Astrocyte of the spinal cord (primary cell): ENCODE data around the gene AP2S1.
"Not testable (repeated sequence)": the region's sequence is repeated elsewhere in the genome, so short reads cannot be mapped to it uniquely, and the experiment has no call there.

Experiments used
- DNase-seq: peaks from one replicate; pipeline ENCODE4 v3.0.0; 2011; ENCODE audit warnings: low read depth, low spot score
- H3K4me3 ChIP-seq: 2 replicates; pipeline ENCODE4 v1.5.1; 2011; ENCODE audit warnings: low read depth, mild to moderate bottlenecking, low read length, moderate library complexity
- in situ Hi-C: cut with HindIII; loops from 2 replicates; pipeline ENCODE4 v1.10.0; 2017; ENCODE audit warnings: low sequenced_read_pairs
- TF ChIP-seq, protein P1 (sequence below): IDR thresholded peaks from 2 replicates; pipeline ENCODE4 v1.5.1; 2012; ENCODE audit warnings: low read depth, mild to moderate bottlenecking, low read length, inconsistent platforms

AP2S1 gene

DNA sequence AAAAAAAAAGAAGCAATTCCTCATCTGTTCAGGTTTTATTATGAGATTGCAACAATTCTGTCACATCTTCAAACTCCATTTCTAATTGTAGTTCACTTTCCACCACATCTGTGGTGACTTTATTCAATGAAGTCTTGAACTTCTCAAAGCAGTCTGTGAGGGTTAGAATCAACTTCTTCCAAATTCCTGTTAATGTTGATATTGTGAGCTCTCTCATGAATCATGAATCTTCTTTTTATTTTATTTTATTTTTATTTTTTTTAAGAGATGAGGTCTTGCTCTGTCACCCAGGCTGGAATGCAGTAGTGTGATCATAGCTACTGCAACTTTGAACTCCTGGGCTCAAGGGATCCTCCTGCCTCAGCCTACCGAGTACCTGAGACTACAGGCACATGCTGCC is 29.8 kb upstream of the AP2S1 start:
- in situ Hi-C loops = no loop called here
- DNase-seq = no peak
- TF ChIP-seq, protein P1, sequence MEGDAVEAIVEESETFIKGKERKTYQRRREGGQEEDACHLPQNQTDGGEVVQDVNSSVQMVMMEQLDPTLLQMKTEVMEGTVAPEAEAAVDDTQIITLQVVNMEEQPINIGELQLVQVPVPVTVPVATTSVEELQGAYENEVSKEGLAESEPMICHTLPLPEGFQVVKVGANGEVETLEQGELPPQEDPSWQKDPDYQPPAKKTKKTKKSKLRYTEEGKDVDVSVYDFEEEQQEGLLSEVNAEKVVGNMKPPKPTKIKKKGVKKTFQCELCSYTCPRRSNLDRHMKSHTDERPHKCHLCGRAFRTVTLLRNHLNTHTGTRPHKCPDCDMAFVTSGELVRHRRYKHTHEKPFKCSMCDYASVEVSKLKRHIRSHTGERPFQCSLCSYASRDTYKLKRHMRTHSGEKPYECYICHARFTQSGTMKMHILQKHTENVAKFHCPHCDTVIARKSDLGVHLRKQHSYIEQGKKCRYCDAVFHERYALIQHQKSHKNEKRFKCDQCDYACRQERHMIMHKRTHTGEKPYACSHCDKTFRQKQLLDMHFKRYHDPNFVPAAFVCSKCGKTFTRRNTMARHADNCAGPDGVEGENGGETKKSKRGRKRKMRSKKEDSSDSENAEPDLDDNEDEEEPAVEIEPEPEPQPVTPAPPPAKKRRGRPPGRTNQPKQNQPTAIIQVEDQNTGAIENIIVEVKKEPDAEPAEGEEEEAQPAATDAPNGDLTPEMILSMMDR = no peak
- H3K4me3 ChIP-seq = no peak overlapping the region

DNA sequence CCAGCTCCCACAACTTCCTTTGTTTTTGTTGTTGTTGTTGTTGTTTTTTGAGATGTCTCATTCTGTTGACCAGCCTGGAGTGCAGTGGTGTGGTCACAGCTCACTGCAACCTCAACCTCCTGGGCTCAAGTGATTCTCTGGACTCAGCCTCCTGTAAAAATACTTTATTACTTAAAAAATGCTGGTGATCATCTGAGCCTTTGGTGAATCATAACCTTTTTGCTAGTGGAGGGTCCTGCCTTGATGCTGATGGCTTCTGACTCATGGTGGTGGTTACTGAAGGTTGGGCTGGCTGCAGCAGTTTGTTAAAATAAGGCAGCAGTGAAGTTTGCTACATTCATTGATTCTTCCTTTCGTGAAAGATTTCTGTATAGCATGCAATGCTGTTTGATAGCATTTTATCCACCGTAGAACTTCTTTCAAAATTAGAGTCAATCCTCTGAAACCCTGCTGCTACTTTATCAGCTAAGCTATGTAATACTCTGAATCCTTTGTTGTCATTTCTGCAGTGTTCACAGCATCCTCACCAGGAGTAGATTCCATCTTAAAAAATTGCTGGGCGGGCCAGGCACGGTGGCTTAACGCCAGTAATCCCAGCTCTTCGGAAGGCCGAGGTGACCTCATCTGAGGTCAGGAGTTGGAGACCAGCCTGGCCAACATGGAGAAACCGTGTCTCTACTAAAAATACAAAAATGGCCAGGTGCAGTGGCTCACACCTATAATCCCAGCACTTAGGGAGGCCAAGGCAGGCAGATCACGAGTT is 28.1 kb upstream of the AP2S1 start:
- H3K4me3 ChIP-seq = no peak overlapping the region
- TF ChIP-seq, protein P1 = no peak
- peak; percentile 93 for DNase-seq
- in situ Hi-C loops = no loop called here

DNA sequence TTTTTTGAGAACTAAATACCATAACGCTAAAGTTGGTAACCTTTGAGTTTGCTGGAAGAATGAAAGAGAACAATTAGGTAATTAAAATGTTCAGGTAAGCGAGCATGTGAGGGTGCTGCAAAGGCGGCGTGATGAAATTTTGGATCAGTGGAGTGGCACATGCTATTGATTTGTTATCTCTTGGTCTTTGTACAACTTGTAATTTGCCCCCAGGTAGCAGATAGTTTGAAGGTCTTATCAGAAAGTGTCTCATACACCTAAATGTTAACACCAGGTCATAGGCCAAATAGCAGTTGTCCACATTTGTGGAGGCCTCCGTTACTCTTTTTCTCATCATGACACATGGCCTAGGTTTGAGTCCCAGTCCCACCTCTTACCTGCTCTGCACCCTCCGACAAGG is 25.0 kb upstream of the AP2S1 start:
- in situ Hi-C loops = no loop called here
- H3K4me3 ChIP-seq = no peak overlapping the region
- TF ChIP-seq, protein P1 = no peak
- DNase-seq = no peak

DNA sequence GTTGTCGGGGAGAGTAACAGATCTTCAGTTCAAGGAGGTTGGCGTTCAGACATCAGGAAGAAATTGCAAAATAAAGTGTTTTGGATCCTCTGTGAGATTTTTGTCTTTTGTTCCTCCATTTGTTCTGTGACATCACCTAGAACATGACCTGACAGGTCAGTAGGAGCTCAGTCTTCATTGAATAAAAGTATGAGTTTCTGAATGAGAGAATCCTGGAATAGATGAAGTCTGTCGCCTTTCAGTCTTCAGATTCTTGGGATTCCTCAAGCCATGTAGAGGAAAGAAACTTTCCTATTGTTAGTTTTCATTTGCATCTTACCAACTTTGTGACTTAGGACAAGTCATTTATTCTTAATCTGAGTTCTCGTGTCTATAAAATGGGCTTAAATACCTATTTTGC is 24.6 kb upstream of the AP2S1 start:
- in situ Hi-C loops = no loop called here
- TF ChIP-seq, protein P1 = no peak
- no peak overlapping the region for H3K4me3 ChIP-seq
- DNase-seq = no peak

DNA sequence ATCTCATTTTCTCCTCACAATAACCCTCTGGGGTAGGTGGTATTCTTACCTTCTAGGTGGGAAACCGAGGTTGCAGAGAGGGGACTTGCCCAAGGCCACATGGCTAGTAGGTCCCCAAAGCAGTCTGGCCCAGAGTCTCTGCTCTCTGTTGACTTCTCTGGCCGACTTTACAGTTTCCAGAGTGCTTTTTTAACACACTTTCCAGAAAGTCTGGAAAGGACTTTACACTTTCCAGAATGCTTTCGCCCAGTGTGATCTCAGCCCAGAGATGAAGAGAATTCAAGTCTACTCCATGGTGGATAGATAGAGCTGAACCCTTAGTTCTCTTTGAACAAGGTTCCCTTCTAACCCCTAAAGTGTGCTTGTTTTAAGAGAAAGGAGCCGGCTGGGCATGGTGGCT is 22.3 kb upstream of the AP2S1 start:
- in situ Hi-C loops = no loop called here
- TF ChIP-seq, protein P1 = no peak
- DNase-seq = no peak
- no peak overlapping the region for H3K4me3 ChIP-seq

DNA sequence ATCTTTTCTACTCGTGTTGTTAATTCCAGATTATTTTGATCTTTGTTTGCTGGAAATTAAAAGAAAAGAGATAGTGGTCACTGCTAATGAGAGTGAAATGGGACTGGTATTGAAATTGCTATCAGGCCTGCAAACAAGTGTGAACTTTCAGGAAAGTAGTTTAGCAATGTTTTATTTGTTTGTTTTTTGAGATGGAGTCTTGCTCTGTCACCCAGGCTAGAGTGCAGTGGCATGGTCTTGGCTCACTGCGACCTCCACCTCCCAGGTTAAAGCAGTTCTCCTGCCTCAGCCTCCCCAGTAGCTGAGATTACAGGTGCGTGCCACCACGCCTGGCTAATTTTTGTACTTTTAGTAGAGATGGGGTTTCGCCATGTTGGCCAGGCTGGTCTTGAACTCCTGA is 20.5 kb upstream of the AP2S1 start:
- DNase-seq, in situ Hi-C loops, H3K4me3 ChIP-seq: not testable (repeated sequence)

DNA sequence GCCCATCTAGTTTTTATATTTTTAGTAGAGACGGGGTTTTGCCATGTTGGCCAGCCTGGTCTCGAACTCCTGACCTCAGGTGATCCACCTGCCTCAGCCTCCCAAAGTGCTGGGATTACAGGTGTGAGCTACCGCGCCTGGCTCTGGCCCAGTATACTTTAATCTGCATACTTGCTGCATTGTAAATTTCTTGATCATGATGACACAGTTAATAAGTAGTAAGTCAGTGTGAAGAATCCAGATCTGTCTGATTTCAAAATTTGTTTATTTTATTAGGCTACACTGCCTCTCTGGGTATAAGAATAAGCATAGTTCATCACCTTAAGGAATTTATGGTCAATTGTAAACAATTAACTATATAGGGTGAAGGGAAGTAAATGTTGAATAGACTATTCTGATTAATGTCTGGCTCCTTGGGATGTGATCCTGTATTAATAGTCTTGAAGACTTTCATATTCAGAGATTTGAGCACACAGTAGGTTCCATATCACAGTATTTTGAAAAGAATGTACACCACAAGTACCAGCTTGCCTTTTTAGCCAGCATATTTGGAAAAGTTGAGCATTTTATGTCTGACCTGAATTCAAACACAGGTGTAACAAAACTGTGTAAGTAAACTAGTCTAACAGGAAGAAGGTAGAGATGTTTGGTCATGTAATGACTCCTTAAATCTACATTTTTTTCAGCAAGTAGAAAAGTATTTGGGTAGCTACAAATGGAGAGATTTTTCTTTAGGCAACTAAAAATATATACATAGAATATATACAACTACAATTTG is 17.6 kb upstream of the AP2S1 start:
- DNase-seq = no peak
- H3K4me3 ChIP-seq = no peak overlapping the region
- in situ Hi-C loops = no loop called here
- TF ChIP-seq, protein P1 = no peak
